SK-N-SH treated with all-trans-retinoic acid at 6 μM for 48 hours (cell line): ENCODE data around the gene ABCB8.

Source experiments
- ATAC-seq: fragments of 200-7000 bp; cut with Tn5 transposase; 3 replicates; pipeline ENCODE4 v1.9.1; 2020; ENCODE audit warnings: mild to moderate bottlenecking, moderate library complexity
- ARNTL ChIP-seq: fragments of 450-650 bp; formaldehyde crosslinking; IDR thresholded peaks from 2 replicates; pipeline ENCODE4 v1.5.0; 2020; ENCODE audit warnings: low read depth, mild to moderate bottlenecking, moderate library complexity, borderline replicate concordance
- BACH2 ChIP-seq: fragments of 250-450 bp; sonication (Bioruptor Pico); IDR thresholded peaks from 2 replicates; pipeline ENCODE4 v1.9.0; 2021; ENCODE audit warnings: mild to moderate bottlenecking, borderline replicate concordance
- CSDC2 ChIP-seq: fragments of 250-450 bp; sonication (Bioruptor Pico); IDR thresholded peaks from 2 replicates; pipeline ENCODE4 v1.5.0; 2020; ENCODE audit warnings: mild to moderate bottlenecking, moderate library complexity
- ESRRG ChIP-seq: fragments of 250-450 bp; sonication (Bioruptor Pico); IDR thresholded peaks from 2 replicates; pipeline ENCODE4 v1.6.1; 2021; ENCODE audit warnings: mild to moderate bottlenecking
- GLIS3 ChIP-seq: fragments of 250-450 bp; sonication (Bioruptor Pico); IDR thresholded peaks from 2 replicates; pipeline ENCODE4 v1.5.0; 2020; ENCODE audit warnings: mild to moderate bottlenecking, moderate library complexity
- ISL1 ChIP-seq: fragments of 250-450 bp; sonication (Bioruptor Pico); IDR thresholded peaks from 2 replicates; pipeline ENCODE4 v2.1.2; 2022; ENCODE audit warnings: mild to moderate bottlenecking, moderate library complexity
- OSR1 ChIP-seq: fragments of 250-450 bp; sonication (Bioruptor Pico); IDR thresholded peaks from 2 replicates; pipeline ENCODE4 v1.8.0; 2022; ENCODE audit warnings: moderate library complexity, mild to moderate bottlenecking, inconsistent platforms
- PPARA ChIP-seq: fragments of 250-450 bp; sonication (Bioruptor Pico); IDR thresholded peaks from 2 replicates; pipeline ENCODE4 v1.5.0; 2020; ENCODE audit warnings: mild to moderate bottlenecking, borderline replicate concordance
- RARB ChIP-seq: fragments of 250-450 bp; sonication (Bioruptor Pico); IDR thresholded peaks from 2 replicates; pipeline ENCODE4 v1.8.0; 2021; ENCODE audit warnings: mild to moderate bottlenecking, moderate library complexity
- SNAI2 ChIP-seq: fragments of 250-450 bp; sonication (Bioruptor Pico); IDR thresholded peaks from 2 replicates; pipeline ENCODE4 v1.5.0; 2020; ENCODE audit warnings: mild to moderate bottlenecking, moderate library complexity
- TCF4 ChIP-seq: fragments of 250-450 bp; sonication (Bioruptor Pico); IDR thresholded peaks from 2 replicates; pipeline ENCODE4 v1.8.0; 2021; ENCODE audit warnings: mild to moderate bottlenecking, moderate library complexity, borderline replicate concordance
- TOX ChIP-seq: fragments of 250-450 bp; sonication (Bioruptor Pico); IDR thresholded peaks from 2 replicates; pipeline ENCODE4 v1.8.0; 2021; ENCODE audit warnings: mild to moderate bottlenecking, moderate library complexity, borderline replicate concordance
- ZC3H10 ChIP-seq: fragments of 250-450 bp; sonication (Bioruptor Pico); IDR thresholded peaks from 2 replicates; pipeline ENCODE4 v1.5.1; 2021; ENCODE audit warnings: mild to moderate bottlenecking, moderate library complexity
- ZFP3 ChIP-seq: fragments of 250-450 bp; sonication (Bioruptor Pico); IDR thresholded peaks from 2 replicates; pipeline ENCODE4 v1.5.0; 2020; ENCODE audit warnings: mild to moderate bottlenecking, moderate library complexity
- ZFP30 ChIP-seq: fragments of 450-650 bp; formaldehyde crosslinking; IDR thresholded peaks from 2 replicates; pipeline ENCODE4 v1.5.0; 2022; ENCODE audit warnings: mild to moderate bottlenecking, moderate library complexity
- ZNF565 ChIP-seq: fragments of 450-650 bp; formaldehyde crosslinking; conservative IDR thresholded peaks from 2 replicates; pipeline ENCODE4 v1.5.0; 2020; ENCODE audit warnings: low read depth, mild to moderate bottlenecking, moderate library complexity
- ZNF70 ChIP-seq: fragments of 450-650 bp; formaldehyde crosslinking; IDR thresholded peaks from 2 replicates; pipeline ENCODE4 v1.5.0; 2020; ENCODE audit warnings: mild to moderate bottlenecking, moderate library complexity
- ZNF8 ChIP-seq: fragments of 450-650 bp; formaldehyde crosslinking; IDR thresholded peaks from 2 replicates; pipeline ENCODE4 v1.5.0; 2020; ENCODE audit warnings: mild to moderate bottlenecking, moderate library complexity
- TF ChIP-seq, protein P1 (sequence below): fragments of 250-450 bp; sonication (Bioruptor Pico); IDR thresholded peaks from 2 replicates; pipeline ENCODE4 v1.8.0; 2020; ENCODE audit warnings: mild to moderate bottlenecking, moderate library complexity, borderline replicate concordance
- TF ChIP-seq, protein P2 (sequence below): fragments of 250-450 bp; sonication (Bioruptor Pico); IDR thresholded peaks from 2 replicates; pipeline ENCODE4 v1.8.0; 2021; ENCODE audit warnings: low read depth, mild to moderate bottlenecking, moderate library complexity, borderline replicate concordance
- TF ChIP-seq, protein P3 (sequence below): fragments of 250-450 bp; sonication (Bioruptor Pico); IDR thresholded peaks from 2 replicates; pipeline ENCODE4 v1.5.1; 2021; ENCODE audit warnings: mild to moderate bottlenecking, moderate library complexity
- TF ChIP-seq, protein P4 (sequence below): fragments of 250-450 bp; sonication (Bioruptor Pico); IDR thresholded peaks from 2 replicates; pipeline ENCODE4 v1.5.0; 2020; ENCODE audit warnings: mild to moderate bottlenecking, moderate library complexity

The ABCB8 gene

DNA sequence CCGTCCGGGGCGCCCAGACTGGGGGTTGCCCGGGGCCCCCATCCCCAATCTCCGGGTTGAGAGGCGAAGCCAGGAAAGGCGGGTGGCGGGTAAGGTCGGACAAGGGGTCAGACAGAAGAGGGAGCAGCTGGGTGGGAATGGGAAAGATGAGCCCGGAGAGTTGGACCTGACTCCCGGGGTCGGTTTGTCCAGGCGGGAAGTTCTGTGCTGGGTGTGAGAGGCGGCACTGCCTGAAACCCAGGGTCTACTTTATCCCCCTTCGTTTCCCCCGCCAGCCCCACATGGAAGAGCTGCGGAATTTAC lies 31.8 kb downstream of the ABCB8 start:
- TF ChIP-seq, protein P1, sequence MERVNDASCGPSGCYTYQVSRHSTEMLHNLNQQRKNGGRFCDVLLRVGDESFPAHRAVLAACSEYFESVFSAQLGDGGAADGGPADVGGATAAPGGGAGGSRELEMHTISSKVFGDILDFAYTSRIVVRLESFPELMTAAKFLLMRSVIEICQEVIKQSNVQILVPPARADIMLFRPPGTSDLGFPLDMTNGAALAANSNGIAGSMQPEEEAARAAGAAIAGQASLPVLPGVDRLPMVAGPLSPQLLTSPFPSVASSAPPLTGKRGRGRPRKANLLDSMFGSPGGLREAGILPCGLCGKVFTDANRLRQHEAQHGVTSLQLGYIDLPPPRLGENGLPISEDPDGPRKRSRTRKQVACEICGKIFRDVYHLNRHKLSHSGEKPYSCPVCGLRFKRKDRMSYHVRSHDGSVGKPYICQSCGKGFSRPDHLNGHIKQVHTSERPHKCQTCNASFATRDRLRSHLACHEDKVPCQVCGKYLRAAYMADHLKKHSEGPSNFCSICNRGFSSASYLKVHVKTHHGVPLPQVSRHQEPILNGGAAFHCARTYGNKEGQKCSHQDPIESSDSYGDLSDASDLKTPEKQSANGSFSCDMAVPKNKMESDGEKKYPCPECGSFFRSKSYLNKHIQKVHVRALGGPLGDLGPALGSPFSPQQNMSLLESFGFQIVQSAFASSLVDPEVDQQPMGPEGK (CRISPR knock-in tag), result no peak
- TF ChIP-seq ZC3H10 (CRISPR knock-in tag), result no peak
- TF ChIP-seq, protein P2, sequence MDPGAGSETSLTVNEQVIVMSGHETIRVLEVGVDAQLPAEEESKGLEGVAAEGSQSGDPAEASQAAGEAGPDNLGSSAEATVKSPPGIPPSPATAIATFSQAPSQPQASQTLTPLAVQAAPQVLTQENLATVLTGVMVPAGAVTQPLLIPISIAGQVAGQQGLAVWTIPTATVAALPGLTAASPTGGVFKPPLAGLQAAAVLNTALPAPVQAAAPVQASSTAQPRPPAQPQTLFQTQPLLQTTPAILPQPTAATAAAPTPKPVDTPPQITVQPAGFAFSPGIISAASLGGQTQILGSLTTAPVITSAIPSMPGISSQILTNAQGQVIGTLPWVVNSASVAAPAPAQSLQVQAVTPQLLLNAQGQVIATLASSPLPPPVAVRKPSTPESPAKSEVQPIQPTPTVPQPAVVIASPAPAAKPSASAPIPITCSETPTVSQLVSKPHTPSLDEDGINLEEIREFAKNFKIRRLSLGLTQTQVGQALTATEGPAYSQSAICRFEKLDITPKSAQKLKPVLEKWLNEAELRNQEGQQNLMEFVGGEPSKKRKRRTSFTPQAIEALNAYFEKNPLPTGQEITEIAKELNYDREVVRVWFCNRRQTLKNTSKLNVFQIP (CRISPR knock-in tag), result no peak
- no peak for TF ChIP-seq TOX (CRISPR knock-in tag)
- TF ChIP-seq ZNF70 (CRISPR knock-in tag), result no peak
- no peak for TF ChIP-seq TCF4 (CRISPR knock-in tag)
- no peak for TF ChIP-seq RARB (CRISPR knock-in tag)
- TF ChIP-seq ISL1 (CRISPR knock-in tag), result no peak
- TF ChIP-seq SNAI2, result no peak
- no peak for TF ChIP-seq ZNF565 (CRISPR knock-in tag)
- TF ChIP-seq ZFP30 (CRISPR knock-in tag), result no peak
- TF ChIP-seq PPARA, result no peak
- no peak for TF ChIP-seq ZNF8
- peak; percentile 2; the same call in 2 of the 3 replicates for ATAC-seq

DNA sequence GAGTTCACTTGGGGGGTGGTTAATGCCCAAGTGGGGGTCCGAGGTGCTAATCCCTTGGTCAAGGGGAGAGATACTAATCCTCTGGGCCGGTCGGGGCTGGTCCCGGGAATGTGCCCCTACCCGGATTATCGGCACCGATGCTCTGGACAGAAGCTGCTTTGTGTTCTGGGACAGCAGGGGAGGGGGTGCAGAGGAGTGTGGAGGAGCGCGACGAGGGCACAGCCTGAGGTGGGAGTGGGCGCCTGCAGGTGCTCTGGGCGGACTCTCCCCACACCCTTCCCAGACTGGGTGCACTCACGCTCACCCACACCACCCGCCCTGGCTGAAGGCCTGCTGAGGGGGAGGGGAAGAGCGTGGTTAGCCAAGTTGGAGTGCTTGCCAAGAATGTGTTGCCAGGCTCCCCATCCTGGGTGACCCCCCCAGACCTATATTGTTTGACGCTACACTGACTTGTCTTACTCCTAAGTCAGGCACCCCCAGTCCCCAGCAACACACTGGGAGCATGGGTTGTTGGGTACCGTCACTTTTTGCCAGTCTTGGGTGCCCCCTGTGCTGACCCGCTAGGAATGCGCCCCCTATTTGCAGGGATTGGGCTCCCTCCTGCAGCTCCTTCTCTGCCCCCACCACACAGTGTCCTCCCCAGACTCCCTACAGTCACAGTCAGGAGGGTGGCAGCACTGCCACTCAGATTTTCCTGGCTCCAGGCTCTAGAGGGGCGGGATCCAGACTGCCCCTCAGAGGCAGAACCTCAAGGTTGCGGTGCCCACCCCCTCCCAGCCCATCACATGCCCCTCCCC lies 32.4 kb downstream of the ABCB8 start:
- ATAC-seq, result peak; percentile 0; the same call in 2 of the 3 replicates
- TF ChIP-seq PPARA (no peak), RARB (CRISPR knock-in tag) (no peak), SNAI2 (no peak), OSR1 (CRISPR knock-in tag) (no peak), ESRRG (CRISPR knock-in tag) (no peak), ZFP3 (CRISPR knock-in tag) (peak; percentile 91), ISL1 (CRISPR knock-in tag) (no peak), ARNTL (CRISPR knock-in tag) (no peak)
- TF ChIP-seq, protein P3, sequence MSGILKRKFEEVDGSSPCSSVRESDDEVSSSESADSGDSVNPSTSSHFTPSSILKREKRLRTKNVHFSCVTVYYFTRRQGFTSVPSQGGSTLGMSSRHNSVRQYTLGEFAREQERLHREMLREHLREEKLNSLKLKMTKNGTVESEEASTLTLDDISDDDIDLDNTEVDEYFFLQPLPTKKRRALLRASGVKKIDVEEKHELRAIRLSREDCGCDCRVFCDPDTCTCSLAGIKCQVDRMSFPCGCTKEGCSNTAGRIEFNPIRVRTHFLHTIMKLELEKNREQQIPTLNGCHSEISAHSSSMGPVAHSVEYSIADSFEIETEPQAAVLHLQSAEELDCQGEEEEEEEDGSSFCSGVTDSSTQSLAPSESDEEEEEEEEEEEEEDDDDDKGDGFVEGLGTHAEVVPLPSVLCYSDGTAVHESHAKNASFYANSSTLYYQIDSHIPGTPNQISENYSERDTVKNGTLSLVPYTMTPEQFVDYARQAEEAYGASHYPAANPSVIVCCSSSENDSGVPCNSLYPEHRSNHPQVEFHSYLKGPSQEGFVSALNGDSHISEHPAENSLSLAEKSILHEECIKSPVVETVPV (CRISPR knock-in tag), result no peak
- TF ChIP-seq, protein P1 (CRISPR knock-in tag), result peak; percentile 89; the same call in 1 of the 2 replicates
- TF ChIP-seq, all 23 proteins: peak for 2

DNA sequence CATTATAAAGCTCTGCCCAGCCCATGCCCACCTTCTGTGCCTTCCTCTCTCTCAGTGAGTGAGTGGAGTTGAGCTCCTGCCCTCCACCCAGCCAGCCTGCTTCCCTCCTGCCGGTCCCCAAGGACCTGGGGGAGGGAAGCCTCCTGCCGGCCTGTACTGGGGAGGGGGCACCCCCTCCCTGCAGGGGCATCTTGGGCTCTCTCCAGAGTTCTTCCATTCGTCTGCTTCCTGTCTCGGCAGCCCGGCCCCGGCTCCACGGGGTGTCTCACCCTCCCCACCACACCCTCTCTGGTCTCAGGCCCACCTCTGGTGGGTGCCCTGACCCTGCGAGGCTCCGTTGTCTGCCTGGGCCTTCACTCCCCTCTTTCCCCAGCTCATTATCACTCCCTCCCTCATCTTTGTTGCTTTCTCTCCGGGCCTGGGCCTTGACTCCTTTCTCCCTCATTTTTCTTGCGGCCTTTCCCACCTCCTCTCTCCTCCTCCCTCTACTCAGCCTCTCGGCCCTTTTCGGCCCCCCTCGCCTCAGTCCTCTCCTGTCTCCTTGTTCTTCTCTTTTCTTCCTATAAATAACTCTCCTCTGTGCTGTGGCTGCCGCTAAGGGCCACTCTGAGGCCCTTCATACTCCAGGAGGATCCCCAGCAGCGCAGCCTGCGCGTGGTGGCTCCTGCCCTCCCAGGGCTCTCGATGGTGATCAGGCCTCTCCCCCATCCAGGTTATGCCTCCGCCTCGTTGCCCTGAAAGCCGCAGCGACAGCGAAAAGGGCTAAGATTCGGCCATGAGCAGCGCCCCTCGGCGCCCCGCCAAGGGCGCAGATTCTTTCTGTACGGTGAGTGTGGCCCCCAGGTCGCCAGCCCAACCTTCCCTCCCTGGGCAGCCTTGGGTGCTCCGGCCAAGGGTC lies 33.2 kb downstream of the ABCB8 start:
- no peak for ATAC-seq
- TF ChIP-seq RARB (CRISPR knock-in tag) (no peak), ZNF565 (CRISPR knock-in tag) (no peak), BACH2 (CRISPR knock-in tag) (no peak), GLIS3 (CRISPR knock-in tag) (no peak), OSR1 (CRISPR knock-in tag) (no peak), CSDC2 (no peak), TCF4 (CRISPR knock-in tag) (no peak), ZFP30 (CRISPR knock-in tag) (no peak), ZNF70 (CRISPR knock-in tag) (no peak), ESRRG (CRISPR knock-in tag) (no peak)
- TF ChIP-seq, protein P1 (CRISPR knock-in tag), result no peak
- TF ChIP-seq, protein P3 (CRISPR knock-in tag), result no peak
- TF ChIP-seq, protein P4, sequence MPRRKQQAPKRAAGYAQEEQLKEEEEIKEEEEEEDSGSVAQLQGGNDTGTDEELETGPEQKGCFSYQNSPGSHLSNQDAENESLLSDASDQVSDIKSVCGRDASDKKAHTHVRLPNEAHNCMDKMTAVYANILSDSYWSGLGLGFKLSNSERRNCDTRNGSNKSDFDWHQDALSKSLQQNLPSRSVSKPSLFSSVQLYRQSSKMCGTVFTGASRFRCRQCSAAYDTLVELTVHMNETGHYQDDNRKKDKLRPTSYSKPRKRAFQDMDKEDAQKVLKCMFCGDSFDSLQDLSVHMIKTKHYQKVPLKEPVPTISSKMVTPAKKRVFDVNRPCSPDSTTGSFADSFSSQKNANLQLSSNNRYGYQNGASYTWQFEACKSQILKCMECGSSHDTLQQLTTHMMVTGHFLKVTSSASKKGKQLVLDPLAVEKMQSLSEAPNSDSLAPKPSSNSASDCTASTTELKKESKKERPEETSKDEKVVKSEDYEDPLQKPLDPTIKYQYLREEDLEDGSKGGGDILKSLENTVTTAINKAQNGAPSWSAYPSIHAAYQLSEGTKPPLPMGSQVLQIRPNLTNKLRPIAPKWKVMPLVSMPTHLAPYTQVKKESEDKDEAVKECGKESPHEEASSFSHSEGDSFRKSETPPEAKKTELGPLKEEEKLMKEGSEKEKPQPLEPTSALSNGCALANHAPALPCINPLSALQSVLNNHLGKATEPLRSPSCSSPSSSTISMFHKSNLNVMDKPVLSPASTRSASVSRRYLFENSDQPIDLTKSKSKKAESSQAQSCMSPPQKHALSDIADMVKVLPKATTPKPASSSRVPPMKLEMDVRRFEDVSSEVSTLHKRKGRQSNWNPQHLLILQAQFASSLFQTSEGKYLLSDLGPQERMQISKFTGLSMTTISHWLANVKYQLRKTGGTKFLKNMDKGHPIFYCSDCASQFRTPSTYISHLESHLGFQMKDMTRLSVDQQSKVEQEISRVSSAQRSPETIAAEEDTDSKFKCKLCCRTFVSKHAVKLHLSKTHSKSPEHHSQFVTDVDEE (CRISPR knock-in tag), result no peak
